NOMO-1 (cell line): ENCODE measurements around the gene PTPN9.
"Not testable (repeated sequence)": the region's sequence is repeated elsewhere in the genome, so short reads cannot be mapped to it uniquely, and the experiment has no call there.

Experiments used
- DNase-seq, 2 experiments: peaks; one replicate each; lab custom pipeline; 2025; ENCODE audit not compliant: unreplicated experiment in 2 of 2; lab: John Stamatoyannopoulos, UW

PTPN9 gene

DNA sequence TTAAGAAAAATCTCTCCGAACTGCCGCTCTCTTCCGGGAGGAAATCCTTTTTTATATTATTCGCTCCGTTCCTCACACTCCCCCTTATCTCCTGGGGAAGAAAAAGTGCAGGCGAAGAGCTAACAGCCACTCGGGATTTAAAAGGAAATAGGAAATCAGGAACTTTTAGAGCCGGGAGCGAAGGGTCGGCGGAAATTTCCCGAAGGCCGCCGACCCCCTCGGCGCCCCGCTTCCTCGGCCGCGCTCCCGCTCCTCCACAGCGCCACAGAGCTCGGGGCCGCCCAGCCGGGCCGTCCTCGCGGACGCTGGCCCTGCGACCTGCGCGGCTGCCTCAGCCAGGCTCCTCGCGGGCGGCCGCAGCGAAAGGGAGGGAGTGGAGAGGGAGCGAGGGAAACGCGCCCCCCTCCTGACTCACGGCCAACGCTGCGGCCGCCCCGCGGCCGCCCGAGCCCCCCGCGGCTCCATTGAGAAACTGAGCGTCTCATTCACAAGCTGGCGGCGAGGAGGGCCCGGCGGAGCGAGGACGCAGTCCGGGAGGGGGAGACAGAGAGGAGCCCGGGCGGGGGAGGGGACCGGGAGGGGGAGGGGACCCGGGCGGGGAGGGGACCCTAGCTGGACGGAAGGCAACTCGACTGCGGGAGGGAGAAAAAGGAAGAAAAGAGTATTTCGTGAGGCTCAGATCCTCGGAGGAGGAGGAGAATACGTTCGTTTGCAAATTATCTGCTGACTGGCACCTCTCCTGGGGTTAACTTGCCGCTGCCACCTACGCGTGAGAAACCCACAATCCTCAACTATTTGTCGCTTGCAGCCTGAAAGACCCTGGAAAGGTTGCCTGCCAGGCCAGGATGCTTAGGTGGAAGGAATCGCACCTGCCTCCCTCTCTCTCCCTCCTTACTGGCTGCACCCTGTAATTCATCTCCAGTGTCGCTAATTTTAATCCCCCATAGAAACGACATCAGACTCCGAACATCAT, at the start of gene PTPN9:
TSS of gene PTPN9 (minus strand) at position 368 of the 973 bp plus-strand sequence. CDS start 539 bp downstream, outside the sequence.
- peak; percentile 75 to 76 for DNase-seq

DNA sequence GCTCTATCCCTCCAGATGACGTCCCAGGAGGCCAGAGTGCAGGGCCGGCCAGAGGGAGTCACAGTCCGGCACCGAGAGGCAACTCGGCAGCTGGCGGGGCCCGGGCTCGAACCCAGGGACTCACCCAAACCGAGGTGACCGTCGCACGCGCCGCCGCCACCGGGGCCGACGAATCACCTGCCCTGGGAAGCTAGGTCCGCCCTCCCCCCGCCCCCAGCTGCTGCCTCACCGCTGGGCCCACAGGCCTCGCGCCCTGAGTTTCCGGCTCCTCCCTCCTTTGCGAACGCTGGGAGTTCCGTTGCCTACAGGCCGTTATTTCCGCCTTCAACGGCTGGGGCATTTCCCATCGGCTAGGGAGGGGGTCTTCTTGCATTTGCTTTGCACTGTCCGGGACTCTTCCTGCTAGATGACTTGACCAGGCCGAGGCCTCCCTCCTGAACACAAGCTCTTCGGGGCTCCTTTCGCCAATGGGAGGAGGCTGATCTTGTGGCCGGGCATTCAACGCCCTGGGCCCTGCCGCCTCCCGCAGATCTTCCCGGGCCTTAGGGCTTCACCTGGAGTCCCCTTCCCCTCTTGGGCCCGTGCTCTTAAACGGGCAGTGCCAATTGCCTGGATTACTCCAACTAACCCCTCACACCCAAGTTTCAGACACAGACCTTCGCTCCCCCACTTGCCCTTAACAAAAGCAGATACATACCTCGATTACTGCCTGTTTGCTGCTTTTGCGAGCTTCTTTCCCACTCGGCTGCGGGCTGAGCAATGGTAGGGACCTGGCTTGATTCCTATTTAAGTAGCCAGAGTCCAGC, 46.6 kb upstream of the PTPN9 start, which contains the start of gene SNUPN:
TSS of gene SNUPN (minus strand) at position 184 of the 806 bp plus-strand sequence. CDS start 4,674 bp downstream, outside the sequence.
- peak; percentile 92 to 94 for DNase-seq

DNA sequence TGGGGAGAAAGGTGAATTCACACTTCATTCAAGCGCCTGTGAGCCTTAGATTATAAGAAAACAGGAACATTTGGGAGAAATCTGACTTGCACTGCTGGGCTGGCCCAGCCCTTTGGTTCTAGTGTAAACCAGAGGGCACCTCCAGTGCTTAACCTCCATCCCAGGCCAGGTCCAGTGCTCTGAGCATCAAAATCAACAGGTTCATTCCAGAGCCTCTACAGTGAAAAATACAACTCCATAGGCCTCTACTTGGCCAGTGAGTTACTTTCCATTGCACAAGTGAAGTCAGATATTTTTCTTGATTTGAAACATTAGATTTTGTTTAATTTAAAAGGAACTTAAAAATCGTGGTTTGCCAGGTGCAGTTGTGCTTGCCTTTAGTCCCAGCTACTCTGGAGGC, 43.4 kb upstream of the PTPN9 start:
- DNase-seq, result no peak

DNA sequence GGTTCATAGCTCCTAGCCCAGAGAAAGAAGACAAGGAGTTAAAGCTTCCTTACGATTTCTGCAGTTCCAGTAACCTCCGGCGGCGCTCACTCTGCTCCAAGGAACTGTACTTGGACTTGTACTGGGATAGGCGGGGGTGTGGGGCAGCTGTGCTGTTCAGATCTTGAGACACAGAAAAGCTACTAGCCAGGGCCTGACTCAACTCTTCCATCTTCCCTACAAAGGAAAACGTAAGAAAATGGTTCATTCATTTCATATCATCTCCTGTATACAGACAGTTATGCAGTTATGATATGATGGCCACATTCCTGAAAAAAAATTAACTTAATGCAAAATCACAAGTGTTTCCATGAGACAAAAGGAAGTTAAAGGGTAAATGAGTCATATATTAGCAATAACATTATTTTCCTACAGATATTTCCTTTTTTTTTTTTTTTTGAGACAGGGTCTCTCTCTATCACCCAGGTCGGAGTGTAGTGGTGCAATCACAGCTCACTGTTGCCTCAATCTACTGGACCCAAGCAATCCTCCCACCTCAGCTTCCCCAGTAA, 41.8 kb upstream of the PTPN9 start:
- no peak for DNase-seq

DNA sequence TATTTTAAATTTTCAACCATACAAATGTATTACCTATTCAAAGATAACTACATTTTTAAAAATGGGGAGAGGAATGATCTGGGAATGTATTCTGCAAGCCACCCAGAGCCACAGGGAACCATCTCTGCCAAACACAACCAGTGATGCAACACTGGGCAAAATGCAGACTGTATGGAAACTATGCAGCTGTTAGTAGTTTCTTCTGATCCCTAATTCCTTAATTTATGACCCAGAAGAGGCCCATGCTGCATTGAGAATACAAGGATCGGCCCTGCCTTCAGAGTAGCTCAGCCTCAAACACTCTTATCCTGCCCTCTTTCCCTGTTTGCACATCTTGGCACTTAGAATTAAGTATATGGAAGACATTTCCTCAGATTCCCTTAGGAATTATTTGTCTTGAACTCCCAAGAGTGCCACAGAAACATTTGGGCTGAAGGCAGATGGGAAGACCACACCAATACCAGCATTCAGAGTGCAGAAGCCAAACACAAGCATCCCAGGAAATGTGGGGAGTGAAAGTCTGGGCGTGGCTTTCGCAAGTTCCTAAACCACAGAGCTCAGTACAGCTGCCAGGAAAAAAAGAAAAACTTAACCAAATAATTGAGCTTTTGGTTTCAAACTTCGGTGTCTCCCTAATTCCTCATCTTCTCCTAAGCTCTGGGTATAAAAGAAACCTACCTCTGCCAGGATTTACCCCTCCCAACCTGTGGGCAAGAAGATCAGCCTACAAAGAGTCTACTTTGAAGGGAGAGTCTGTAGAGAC, 41.1 kb upstream of the PTPN9 start:
- no peak for DNase-seq

DNA sequence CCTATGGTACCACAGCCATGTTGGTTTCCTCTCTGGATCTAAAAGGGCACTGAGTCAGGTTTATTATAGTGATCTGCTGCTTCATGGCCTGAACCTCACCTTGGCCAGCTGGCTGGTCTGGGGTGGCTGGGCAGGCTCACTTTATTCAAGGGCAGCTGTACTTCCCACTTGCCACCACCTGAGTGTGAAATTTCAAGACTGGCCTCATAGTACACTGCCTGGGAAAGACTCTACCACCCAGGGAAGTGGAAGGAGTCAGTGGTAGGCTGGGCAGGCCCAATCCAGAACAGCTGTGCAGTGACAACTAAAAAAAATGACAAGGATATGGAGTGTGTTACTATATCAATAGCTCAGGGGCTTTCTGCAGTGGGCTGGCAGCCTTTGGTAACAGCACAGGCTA, 37.7 kb upstream of the PTPN9 start:
- DNase-seq, result no peak

DNA sequence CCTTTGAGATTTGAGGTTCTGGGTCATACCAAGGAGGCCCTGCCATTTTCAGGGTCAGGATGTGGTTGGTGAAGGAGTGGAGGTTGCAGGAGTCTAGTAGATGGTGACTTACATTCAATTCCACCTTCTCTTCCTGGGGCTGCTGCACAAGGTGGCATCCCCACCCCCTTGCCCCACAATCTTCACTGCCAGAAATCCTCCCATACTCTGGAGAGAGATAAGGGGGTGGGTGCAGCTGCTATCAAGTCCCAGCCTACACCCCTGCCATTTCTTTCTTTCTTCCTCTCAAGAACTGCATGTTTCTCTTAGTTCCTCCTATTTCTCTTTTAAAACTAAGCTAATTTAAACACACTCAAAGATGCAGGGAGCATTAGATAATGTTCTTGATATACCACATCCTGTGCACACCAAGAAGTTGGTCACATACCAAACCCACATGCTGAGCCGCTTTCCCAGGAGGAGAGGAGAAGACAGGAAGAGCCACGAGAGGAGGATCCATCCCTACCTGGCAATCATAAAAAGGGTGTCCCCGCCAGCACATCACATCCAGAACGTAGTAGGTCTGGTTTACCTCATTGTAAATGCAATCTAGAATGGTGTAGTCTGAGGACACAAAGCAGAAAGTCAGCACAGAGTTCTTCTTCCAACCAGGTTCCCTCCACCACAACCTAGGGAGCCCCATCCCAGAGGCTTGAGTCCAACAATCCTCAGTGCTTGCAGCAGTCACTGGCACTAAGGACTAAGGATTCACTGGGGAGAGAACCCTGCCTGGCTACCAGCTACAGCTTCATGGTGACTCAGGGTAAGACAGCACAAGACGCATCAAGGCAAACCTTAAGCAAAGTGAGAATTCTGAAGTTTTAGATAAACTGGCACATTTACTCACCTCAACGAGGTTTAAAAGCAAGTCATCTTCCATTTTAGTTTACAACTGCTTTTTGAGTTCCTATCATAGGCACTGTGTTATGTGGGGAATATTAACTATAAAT, 27.9 kb upstream of the PTPN9 start:
- DNase-seq, result no peak

DNA sequence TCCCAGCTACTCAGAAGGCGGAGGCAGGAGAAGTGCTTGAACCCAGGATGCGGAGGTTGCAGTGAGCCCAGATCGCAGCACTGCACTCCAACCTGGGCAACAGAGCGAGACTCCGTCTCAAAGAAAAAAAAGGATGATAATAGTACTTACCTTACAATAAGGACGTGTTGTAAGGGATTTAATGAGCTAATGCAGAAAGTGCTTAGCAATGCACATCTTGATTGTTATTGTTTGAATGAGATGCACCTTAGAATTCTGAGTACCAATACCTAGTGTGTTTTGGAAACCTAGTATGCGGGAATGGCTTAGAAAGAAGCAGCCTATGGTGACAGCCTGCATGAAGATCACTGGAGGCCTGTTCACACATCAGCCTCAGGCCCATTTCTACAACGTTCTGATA, 26.9 kb upstream of the PTPN9 start:
- DNase-seq, result no peak

DNA sequence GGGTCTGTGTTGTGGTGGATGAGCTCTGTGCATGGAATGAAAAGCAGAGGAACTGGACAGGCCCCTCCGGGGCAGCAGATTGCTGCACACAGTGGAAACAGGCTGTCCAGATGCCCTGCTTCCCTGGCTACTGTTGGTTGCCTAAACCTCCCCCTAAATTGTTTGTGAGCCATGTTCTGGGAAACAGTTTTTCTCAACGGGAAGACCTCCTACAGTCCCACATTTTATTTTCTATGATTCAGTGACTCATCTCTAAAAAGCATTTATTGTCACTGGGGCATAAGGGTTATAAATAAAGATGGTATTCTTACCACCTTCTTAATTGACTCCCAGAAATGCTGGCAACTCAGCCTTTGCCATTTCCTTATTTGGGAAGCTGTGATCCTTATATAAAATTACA, 20.3 kb upstream of the PTPN9 start:
- DNase-seq, result no peak

DNA sequence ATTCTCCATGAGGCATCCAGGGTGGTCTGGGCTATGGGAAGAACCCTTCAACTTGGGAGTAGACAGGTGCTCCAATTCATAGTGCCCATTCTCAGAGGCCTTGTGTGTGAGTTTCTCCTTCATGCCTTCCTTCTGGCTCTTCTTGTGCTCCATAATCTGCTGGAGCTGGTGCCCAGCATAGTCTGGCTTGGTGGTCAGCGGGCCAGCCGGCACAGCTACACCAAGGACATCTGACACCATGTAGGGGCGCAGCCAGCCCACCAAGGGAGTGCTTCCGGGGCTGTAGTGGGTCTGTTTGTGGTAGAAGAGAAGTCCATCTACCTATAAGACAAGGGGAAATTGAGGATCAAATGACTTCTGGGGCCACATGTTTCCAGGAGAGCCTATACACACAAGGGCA, 19.2 kb upstream of the PTPN9 start:
- DNase-seq, result no peak

DNA sequence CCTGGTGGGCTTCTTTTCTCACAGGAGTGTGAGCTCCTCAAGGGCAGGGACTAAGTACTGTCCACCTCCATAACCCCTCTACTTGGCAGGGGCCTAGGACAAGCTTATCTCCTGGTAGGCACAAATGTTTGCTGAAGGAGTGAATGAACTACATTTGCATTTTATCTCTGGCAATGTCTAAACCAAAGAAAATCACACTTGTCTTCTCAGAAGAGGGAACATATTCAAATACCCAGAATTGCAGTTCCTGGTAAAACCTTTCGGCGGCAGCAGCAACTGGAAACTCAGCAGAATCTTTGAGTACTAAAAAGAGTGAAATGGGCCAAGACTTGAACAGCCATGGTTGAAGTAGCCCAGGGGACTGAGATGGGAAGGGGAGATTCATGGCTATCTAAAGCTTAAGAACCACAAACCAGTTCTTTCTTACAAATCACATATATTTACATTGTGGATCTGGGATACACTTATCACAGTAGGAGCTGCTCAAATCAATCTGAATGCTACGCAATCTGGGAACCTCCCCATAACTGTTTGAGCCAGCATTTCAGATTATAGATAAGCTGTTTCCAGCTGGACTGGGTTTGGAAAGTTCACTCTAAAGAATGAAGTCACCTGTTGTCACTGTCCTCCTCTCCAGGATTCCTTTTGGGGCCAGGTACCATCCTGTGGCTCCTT, 18.7 kb upstream of the PTPN9 start:
- DNase-seq, result no peak

DNA sequence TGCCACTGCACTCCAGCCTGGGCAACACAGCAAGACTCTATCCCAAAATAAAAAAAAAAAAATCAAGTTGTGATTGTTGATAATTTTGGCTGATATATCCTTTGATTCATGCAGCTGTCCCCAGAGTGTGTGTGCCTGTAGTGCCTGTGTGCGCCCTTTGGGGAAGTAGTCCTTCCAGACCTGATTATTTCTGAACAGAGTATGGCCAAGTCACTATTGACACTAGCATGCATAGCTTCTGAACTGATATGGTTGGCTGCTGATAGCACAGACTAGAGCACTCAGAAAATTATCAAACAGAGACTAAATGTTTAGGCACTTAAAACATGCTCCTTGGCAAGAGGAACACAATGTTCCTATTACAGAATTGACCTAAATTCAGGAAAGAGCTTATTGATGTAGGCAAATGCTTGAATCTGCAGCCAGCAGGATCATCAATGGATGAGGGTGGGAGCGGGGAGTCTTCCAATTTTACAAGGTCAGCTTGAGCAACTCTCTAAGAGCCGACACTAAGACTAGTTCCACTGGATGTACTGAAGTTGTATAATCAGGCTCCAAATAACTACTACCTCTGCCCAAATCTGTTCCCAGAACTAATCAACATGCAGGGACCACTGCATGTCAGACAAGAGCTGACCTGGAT, 17.7 kb upstream of the PTPN9 start:
- no peak for DNase-seq

DNA sequence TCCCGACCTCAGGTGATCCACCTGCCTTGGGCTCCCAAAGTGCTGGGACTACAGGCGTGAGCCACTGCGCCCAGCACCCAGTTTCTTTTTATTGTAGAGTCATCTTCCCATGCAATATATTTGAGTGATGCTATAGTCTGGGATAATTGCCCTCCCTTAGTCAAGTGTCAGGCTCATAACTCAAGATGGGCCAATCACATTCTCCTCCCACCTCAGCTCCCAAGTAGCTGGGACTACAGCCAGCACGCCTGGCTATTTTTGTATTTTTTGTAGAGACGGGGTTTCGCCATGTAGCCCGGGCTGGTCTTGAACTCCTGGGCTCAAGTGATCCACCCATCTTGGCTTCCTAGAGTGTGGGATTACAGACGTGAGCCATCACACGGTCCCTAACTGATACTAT, 15.2 kb upstream of the PTPN9 start:
- no peak for DNase-seq

DNA sequence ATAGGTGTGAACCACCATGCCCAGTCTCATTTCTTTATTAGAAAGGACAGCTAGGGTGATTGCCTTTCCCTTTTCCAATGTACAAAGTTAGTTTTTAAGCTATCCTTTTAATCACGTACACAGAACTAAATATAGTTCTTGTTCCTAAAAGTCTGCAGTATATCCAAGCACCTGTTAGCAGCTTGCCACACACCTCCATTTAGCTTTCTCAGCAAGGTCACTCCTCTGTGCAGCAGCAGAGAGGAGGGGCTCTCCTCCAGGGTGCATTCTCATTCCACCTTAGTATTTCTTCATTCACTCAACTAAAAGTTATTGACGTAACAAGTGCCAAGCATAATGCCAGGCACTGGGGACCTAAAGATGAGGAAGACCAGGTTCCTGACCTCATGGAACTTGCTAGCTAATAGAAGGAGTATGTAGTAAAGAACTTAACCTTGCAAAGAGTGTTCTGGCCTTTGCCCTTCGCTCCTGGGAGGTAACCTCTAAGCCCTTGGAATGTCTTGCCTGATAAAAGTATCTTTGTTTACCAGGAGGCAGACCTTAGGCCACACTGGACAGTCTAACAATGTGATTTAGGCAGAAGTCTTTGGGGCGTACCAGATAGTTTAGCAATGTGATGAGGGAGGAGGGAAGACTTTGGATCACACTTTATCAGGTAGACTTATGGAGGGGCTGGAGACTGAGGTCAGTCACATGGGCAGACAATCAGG, 12.7 kb upstream of the PTPN9 start:
- no peak for DNase-seq

DNA sequence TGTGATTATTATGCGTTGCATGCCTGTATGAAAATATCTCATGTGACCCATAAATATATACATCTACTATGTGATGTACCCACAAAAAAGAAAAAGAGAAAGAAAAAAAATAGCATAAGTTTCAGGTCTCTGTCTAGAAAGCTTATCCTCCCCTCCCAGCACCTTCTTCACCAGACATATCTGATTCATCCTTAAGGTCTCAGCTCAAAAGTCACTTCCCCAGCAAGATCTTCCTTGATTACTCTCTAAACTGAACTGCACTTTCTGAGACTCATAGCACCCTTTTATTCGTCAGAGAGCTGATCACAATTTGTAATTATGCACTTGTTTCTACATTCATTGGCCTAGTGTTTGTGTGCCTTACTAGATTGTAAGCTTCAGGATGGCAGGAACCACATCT, 11.1 kb upstream of the PTPN9 start:
- DNase-seq, result no peak

DNA sequence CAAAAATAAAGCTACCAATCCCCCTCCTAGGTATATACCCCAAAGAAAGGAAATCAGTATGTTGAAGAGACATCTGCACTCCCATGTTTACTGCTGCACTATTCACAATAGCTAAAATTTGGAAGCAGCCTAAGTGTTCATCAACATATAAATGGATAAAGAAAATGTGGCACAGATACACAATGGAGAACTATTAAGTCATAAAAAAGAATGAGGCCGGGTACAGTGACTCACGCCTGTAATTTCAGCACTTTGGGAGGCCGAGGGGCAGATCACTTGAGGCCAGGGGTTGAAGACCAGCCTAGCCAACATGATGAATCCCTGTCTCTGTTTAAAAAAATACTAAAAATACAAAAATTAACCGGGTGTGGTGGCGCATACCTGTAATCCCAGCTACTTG, 10.0 kb upstream of the PTPN9 start:
- no peak for DNase-seq

DNA sequence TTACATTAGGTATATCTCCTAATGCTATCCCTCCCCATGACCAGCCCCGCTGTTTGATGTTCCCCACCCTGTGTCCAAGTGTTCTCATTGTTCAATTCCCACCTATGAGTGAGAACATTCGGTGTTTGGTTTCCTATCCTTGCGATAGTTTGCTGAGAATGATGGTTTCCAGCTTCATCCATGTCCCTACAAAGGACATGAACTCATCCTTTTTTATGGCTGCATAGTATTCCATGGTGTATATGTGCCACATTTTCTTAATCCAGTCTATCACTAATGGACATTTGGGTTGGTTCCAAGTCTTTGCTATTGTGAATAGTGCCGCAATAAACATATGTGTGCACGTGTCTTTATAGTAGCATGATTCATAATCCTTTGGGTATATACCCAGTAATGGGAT, 7.3 kb upstream of the PTPN9 start:
- not testable (repeated sequence) for DNase-seq

DNA sequence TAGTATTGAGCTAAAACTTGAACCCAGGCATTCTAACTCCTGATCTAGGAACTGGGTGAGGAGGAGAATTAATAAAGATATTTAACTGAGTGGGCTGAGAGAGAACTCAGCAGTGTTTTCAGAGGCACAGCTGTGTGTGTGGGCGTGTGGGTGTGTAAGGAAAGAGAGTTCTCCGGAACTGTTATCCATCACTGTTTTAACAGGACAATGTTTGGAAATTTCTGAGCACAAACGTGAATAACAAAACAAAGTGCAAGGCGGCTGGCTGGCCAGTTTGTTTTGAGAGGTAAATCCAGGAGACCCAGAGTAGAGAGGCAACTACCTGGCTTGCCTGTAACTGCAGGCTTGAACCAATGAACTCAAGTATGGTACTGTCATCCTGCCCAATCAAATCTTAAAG, 5.0 kb upstream of the PTPN9 start:
- DNase-seq, result no peak
